Renal cortex interstitium (tissue), 11 donors: ENCODE results near the gene AGAP1. TPM values are rescaled to one million over a fixed set of nuclear protein-coding genes. Genes with fewer than 3 reads are reported as not detected.

Experiments
- DNase-seq, 11 donors: peaks; one replicate each; pipeline ENCODE4 v3.0.0-alpha.2; 2013; ENCODE audit warnings: low read depth in 9 of 11, low spot score in 4 of 11; ENCODE audit errors: extremely low read depth in 1 of 11
- polyA plus RNA-seq, 3 donors: library from polyadenylated mRNA; unstranded; fragments of 120-200 nt; gene quantifications; one replicate each; pipeline ENCODE4 v1.2.1, GENCODE V29; 2013; ENCODE audit not compliant: insufficient read length in 3 of 3

The AGAP1 gene
- polyA plus RNA-seq, 3 donors, result 19.1 to 22.8 (median 22.0) TPM

DNA sequence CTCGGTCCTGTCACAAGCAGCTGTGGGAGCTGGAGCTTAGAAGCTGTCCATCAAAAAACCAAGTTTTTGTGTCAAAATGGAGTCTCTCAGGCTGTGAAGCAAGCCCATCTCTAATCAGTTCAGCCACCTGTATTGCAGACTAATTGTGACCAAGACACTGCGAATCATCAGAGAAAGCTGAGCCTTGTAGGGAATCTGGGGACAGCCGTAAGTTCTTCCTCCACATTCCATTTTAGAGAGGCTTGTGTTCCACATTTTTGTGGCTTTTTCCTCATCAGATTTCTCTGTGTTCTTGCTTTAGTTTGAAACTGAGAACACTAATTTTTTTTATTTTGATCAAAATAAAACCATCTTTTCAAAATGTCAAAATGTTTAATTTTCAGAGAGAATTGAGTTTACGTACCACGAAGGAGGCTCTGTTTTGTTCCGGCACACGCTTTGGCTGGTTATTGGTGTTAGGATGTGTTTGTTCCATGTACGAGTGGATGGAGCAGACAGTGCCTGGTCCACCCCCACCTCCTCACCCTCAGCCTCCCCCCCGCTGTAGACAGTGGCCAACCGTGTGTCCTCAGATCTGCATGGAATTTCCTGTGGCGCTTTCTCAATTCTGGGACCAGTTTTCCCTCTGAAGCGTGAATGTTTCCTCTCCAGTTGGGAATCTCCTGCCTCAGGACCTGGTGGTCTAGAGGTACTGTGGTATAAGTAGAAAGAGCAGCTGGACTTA lies 140.8 kb downstream of the AGAP1 start:
- DNase-seq, result no peak

DNA sequence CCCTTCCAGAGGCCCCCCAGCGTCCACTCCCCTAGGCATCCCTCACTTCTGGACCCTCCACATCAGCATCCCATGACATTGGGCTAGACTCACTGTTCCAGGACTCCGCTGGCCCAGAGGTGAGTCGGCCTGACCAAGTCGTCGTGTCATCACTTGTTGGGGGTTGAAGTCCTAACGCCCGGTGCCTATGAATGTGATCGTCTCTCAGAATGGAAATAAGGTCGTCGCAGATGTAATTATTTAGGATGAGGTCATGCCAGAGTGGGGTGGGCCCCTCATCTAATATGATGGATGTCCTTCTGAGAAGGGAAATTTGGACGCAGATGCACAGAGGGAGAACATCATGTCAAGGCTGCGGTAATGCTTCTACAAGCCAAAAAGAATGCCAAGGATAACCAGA lies 142.7 kb downstream of the AGAP1 start:
- DNase-seq, result no peak

DNA sequence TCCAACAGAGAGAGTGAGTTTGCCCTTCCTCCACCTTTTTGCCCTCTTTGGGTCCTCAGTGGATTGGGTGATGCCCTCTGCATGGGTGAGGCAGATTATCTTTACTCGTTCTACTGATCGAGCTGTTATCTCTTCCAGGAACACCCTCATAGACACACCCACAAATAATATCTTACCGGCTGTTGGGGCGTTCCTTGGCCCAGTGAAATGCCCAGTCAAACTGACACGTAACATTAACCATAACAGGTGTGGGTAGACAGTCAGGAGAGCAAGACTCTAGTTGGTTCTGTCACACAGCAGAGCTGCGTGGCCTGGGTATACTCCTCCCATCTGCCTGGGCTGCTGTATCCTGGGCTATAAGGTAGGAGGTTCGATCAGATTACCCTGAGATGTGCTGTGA lies 144.1 kb downstream of the AGAP1 start:
- no peak for DNase-seq

DNA sequence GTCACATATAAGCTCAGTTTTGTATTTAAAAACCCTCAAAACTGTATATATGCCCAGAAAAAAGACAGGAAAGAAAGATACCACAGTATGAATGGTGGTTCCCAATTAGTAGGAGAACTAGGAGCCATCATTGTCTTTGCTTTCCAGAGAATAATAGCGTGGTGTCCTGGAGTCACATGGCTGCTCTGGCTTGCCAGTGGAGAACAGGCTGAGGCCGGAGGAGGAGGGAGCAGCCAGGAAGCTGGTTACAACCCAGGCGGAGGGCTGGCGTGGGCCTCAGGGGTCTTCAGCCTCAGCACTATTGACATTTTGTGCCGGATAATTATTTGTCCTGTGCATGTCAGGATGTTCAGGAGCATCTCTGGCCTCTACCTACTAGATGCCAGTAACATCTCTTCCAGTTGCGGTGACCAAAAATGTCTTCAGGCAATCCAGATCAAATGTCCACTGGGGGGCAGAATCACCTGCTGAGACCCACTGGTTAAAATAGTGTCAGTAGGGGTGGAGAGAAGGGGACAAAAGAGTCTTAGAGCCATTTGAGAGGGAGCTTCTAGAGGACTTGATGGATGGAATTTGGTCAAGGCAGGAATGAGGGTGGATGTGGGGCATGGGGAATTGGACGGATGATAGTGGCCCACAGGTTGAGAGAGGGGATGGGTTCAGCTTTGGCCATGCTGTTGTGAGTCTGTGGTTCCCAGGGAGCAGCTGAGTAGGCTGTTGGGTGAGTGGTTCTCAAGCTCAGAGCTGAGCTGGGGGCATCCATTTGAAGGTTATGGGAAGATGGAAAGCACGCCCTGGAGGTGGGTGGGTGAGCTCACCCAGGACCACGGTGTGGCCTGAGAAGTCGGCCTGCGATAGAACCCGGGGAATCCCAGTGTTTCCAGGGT lies 144.9 kb downstream of the AGAP1 start:
- DNase-seq, result no peak

DNA sequence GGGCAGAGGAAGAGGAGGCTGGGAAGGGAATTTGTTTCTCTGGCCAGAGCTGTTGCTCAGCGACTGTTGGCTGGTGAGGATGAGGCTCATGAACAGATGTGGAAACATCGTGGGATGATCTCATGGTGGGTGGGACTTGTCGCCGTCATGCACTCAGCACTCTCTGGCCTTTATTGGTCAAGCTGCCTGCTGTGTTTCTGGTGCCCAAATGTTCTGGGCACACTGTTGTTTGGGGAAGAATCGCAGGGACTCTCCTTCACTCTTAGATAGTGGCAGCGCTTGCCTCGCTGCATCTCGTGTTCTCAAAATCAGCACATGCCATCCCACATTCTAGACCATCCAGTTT lies 145.6 kb downstream of the AGAP1 start:
- DNase-seq, result no peak

DNA sequence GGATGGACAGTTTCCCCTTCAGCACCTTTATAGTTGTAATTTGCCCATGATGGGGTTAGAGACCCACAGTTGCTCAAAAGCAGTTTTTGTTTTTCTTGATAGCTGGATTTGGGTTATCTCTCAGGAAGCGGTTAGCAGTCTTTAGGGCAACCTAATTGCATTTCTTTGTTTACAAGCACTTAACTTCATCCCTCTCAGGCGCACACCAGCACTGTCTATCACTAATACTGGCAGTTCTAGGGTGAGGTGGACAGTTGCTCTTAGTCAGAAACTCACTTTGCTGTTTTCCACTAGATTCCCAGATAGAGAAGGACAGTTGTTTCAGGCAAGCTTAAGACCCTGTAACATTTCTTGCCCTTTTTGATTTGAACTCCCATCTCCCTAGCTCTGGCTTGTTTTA lies 146.0 kb downstream of the AGAP1 start:
- no peak for DNase-seq

DNA sequence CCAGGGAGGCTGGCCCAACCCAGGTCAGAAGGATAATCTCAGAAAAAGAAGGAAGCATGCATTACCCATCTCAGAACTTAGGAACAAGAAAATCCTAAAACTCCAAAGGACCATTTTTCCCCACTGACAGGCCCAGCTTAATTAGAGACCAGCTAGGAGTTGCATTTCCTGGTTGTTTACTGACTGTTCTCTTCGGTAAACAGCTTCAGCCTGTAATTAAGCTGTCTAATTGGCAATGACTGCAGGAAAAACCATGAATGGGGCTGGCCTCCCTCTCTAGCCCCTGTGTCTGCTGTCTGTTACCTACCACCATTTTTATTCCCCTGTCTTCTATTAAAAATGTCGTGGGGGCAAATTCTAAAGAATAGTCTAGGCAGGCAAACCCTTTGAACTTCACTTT lies 146.5 kb downstream of the AGAP1 start:
- DNase-seq, result no peak

DNA sequence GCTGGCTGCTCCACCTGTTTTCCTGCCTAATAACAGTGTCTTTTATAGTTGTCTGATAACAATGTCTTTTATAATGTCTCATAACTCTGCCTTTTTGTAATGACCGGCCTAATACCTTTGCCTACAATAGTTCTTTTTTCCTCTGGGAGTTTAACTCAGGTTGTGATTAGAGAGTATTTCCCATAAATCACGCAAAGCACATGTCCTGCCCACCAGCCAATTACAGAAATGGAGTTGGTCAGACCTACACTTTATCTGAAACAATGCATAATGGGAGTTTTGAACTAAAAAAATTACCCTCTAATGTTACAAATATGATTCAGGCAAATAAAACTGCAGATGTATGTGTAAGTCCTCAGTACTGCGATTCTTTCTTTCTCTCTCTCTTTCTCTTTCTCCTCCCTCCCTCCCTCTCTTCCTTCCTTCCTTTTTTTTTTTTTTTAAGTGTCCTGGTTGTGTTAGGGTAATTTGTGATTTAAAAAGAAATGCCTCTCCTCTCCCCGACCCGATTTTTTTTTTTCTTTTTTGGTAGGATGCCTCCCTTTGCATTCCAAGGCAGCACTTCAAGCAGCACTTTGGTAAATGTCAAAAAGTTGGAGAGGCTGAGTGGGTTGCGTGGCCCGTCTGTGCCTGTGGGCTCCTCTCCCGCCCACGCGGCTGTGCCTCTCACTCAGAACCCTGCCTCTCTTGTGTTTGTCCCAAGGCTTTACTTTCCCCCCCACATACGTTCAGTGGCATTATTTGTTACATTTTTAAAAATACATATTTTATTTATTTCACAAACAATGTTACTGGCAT lies 147.3 kb downstream of the AGAP1 start:
- DNase-seq, result no peak

DNA sequence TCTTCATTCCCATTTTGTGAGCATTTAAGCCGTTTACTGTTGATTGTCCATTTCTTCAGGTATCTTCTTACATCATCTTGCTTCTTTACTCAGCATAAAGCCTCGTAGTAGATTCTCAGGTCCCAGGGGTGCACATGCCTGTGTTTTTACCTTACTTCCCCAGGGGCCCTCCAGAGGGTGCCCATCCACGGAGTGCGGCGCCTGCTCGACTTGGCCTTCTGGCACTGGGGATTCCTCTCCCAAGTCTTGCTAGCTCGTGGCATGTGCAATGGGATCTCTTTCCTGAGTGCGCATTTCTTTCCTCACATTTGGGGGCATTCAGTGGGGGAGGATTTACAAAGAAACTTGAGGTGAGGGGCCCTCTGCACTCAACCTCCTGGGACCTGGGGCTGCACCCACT lies 148.1 kb downstream of the AGAP1 start:
- no peak for DNase-seq

DNA sequence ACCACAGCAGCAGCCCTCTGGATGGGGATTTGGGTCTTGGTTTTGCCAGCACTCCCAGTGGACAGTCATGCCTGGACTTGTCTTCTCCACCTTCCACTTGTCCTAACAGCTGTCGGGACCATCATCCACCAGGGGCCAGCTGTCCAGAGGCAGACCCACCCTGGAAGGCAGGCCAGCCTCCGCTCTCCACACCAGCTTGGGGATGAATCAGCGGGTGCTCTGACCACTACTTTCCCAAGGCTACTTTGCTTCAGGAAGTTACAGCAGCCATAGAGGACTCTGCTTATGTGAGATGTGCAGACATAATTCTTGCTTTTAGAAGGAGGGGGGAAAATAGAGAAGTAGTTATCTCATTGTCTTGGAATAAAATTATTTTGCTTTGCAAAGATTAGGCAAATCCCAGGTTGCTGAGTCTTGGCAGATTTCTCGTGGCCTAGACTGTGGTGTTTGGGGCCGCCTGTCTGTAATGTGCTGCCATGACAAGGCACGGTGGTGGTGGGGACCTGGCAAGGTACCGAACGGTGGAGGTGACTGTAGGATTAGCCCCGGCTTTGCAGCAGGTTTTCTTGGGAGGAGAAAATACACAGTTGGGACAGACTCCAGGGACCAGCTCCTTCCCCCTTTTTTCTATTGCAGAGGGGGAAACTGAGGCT lies 148.7 kb downstream of the AGAP1 start:
- DNase-seq, result no peak

DNA sequence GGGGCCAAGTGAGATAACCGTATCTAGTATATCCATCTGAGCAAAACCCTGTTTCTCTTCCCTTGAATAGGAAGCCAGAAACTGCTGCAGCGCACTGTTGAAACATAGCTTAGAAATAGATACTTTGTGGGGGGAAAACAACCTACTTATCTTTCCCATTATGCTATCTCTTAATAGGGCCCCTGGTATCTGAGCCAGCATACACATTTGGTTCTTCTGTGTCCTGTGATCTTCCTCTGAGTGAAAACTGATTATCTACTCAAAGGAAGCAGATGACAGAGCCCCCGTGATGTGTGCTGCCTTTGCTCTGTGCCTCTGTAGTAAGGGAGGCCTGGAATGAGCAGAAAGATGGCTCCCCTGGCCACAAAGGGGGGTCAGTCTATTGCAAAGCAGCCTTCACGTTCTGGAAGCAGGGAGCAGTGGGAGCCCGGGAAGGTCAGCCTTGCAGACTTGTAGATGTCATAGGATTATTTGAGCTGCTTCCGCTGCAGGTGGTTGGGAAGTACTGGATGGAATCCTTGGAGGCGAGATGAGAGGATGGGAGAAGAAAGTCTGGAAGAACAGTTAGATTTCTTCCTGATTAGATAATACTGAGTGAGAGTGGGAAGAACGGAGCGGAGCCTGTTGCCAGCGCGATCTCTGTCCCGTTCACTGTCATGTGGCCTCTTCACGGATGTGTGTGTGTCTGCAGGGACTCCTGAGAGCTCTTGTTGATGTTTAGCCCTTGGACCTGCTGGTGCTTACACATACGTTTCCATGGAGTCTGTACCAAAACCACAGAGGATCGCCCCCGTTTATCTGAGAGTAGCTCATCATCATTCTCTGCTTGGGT lies 150.1 kb downstream of the AGAP1 start:
- no peak for DNase-seq

DNA sequence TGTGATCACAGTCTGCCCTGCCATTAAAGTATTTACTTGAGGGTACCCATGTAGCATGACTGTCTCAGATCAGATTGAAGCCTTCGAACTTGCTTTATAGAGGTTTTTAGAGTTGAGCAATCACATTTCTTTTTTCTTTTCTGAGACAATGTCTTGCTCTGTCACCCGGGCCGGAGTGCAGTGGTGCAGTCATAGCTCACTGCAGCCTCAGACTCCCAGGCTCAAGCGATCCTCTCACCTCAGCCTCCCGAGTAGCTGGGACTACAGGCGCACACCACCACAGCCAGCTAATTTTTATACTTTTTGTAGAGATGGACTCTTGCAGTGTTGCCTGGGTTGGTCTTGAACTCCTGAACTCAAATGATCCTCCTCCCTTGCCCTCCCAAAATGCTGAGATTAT lies 153.4 kb downstream of the AGAP1 start:
- no peak for DNase-seq

DNA sequence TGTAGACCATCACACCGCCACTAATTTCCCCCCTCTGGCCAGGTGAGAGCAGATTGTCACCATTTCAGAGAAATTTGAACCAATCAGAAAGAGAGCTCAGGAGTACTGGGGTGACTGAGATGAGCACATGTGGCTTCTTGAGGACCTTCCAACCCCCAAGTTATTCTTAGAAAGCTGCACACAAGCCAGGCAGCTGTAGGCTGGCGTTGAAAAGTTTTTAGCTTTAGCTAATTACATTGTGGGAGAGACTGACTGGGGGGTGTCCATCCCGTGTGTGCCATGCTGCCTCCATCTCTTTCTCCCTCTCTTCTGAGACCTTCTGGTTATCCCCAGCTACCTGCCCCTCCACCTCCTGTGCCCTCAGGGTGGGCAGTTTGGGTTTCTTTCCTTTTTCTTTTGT lies 154.0 kb downstream of the AGAP1 start:
- no peak for DNase-seq

DNA sequence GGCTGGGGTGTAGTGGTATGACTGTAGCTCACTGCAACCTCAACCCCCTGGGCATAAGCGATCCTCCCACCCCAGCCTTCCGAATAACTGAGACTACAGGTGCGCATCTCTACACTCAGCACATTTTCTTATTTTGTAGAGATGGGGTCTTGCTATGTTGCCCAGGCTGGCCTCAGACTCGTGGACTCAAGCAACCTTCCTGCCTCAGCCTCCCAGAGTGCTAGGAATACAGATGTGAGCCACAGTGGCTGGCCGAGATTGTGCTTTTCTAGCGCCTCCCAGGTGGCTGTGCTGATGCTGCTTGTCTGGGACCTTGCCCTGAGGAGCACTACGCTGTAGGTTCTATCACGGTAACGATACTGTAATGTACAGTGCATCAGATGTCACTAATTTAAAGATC lies 155.6 kb downstream of the AGAP1 start:
- no peak for DNase-seq

DNA sequence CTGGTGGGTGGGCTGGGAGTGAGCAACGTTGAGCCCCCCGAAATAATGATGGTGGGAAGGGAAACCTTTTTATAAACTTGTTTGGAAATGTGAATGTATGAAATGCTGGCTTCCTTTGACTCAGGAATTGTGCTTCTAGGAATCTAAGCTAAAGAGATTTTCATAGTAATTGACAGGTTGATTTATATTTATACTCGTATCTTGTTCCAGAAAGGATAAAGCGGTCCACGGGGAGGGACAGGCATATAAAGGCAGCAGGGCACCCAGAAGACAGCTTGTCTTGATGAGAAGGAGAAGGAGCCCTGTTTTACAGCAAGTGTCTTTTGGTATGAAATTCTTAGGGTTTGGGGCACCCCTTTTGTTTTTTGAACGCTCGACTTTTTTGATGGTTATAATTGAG lies 157.8 kb downstream of the AGAP1 start:
- DNase-seq, result no peak

DNA sequence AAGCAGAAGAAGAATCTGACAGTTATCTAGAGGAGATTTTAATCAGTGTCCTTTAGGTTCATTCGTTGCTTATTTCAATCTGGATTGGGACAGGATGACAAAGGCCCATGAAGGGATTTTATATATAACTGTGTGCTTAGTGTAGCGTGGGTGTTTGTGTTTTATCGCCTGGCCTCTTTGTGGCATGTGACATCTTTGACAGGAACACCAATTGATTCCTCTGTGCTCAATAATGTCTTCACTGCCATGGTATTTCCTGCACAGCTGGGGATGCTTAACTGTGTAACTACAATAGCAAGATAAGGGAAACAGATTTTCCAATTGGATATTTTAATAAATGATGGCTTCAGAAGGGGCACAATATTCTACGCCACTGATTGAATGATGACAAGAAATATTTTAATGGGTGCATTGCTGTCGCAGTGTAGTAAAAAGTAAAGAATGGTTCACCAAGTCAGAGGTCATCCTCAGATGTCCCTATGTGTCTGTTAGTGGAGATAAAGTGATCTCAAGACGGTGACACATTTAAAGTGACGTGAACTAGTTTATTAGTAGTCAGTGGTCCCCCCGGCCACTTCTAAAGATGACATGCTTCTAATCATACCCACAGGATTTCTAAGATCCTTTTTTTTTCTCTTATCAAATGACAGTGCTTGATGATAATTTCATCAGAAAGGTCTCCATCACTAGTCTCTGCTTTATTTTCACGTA lies 160.4 kb downstream of the AGAP1 start:
- DNase-seq, result no peak

DNA sequence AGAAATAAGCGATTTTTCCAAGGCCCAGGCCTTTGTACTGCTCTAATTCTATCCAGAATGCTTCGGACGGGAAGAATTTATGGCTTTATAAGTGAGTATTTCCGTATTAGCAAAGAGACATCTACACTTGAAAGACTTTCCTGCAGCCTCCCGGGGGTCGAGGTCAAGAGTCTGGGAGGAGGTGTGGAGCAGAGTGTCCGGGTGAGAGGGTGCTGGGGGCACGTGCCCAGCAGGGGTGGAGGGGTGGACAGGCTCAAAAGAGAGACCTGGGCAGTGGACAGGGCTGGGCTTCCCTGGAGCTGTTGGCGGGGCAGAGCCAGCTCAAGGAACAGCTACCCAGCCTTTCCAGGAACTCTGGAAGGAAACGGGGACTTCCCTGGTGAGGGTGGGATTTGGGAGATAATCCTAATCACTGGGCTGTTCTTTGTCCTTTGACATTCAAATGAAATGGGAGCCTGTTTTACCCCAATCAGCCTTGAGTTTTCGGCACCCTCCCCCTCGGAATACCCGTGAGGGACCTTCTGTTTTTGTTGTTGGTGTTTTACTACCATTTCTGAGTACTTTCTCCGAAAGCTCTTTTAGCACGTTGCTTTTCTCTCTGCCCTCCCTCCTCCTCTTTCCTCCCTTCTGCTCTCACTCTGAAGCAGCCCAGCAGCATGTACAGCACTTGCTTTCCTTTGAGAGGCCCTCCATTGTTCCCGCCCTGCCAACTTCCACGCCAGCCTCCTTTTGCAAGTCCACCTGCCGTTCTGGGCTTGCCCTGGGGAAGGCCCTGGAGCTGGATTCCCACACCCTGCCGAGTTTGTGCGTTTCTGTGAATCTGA lies 164.7 kb downstream of the AGAP1 start:
- DNase-seq, result no peak
